Neuronal stem cell (in vitro differentiated cells): Measurements from ENCODE around the gene CXCL5.

ENCODE experiments used
- DNase-seq: peaks from one replicate; pipeline ENCODE4 v3.0.0-alpha.2; 2013; ENCODE audit warnings: low spot score
- H2AFZ ChIP-seq: one replicate; pipeline ENCODE4 v1.6.1; 2013; ENCODE audit warnings: mild to moderate bottlenecking, low read length, inconsistent platforms
- H2AK5ac ChIP-seq: 2 replicates; pipeline ENCODE4 v1.6.1; 2013; ENCODE audit warnings: low read depth, mild to moderate bottlenecking, inconsistent platforms, low read length, moderate library complexity, mixed read lengths
- H2BK120ac ChIP-seq: 2 replicates; pipeline ENCODE4 v1.6.1; 2013; ENCODE audit warnings: low read depth, mild to moderate bottlenecking, inconsistent platforms, low read length, moderate library complexity, mixed read lengths
- H2BK12ac ChIP-seq: one replicate; pipeline ENCODE4 v1.6.1; 2013; ENCODE audit warnings: low read length, inconsistent platforms
- H2BK15ac ChIP-seq: 2 replicates; pipeline ENCODE4 v1.6.1; 2013; ENCODE audit warnings: mild to moderate bottlenecking, low read length, inconsistent platforms, mixed read lengths
- H2BK5ac ChIP-seq: one replicate; pipeline ENCODE4 v1.6.1; 2013; ENCODE audit warnings: inconsistent platforms, mild to moderate bottlenecking, low read length, moderate library complexity
- H3K14ac ChIP-seq: one replicate; pipeline ENCODE4 v1.6.1; 2013; ENCODE audit warnings: low read length, inconsistent platforms
- H3K18ac ChIP-seq: 2 replicates; pipeline ENCODE4 v1.6.1; 2013; ENCODE audit warnings: low read length, inconsistent platforms
- H3K23ac ChIP-seq: 2 replicates; pipeline ENCODE4 v1.6.1; 2013; ENCODE audit warnings: low read depth, mild to moderate bottlenecking, mixed read lengths, low read length, inconsistent platforms; ENCODE audit not compliant: poor library complexity
- H3K27ac ChIP-seq: replicated peaks from 3 replicates; pipeline ENCODE4 v1.5.1; 2013; ENCODE audit warnings: low read length, inconsistent platforms
- H3K27me3 ChIP-seq, 3 experiments: 2 replicates each; pipeline ENCODE4 v1.6.1; 2013; ENCODE audit warnings: low read length in 3 of 3, mild to moderate bottlenecking in 2 of 3, inconsistent platforms in 1 of 3, low read depth in 1 of 3, mixed read lengths in 1 of 3, moderate library complexity in 1 of 3; ENCODE audit not compliant: control insufficient read depth in 3 of 3, insufficient read depth in 3 of 3
- H3K36me3 ChIP-seq, 2 donors: replicated peaks in 1 of 2; 2 replicates each; pipeline ENCODE4 v1.6.1; 2013; ENCODE audit warnings: low read length in 2 of 2; ENCODE audit not compliant: control insufficient read depth in 2 of 2, insufficient read depth in 2 of 2
- H3K4ac ChIP-seq: 2 replicates; pipeline ENCODE4 v1.6.1; 2013; ENCODE audit warnings: inconsistent platforms, mild to moderate bottlenecking, low read length, moderate library complexity
- H3K4me1 ChIP-seq, 2 donors: 1 replicate in 1 of 2; 2 replicates in 1 of 2; pipeline ENCODE4 v1.6.1; 2013; ENCODE audit warnings: low read length in 2 of 2, low read depth in 1 of 2; ENCODE audit not compliant: control insufficient read depth in 2 of 2, insufficient read depth in 1 of 2
- H3K4me2 ChIP-seq: one replicate; pipeline ENCODE4 v1.6.1; 2013; ENCODE audit warnings: mild to moderate bottlenecking, low read length, inconsistent platforms; ENCODE audit not compliant: insufficient read depth, poor library complexity, severe bottlenecking
- H3K4me3 ChIP-seq, 2 donors: 2 replicates each; pipeline ENCODE4 v1.5.1; 2013; ENCODE audit warnings: low read length in 2 of 2, mild to moderate bottlenecking in 2 of 2, inconsistent platforms in 1 of 2, moderate library complexity in 1 of 2
- H3K79me1 ChIP-seq: one replicate; pipeline ENCODE4 v1.6.1; 2013; ENCODE audit warnings: low read depth, mild to moderate bottlenecking, inconsistent platforms, low read length, moderate library complexity
- H3K9ac ChIP-seq: one replicate; pipeline ENCODE4 v1.6.1; 2013; ENCODE audit warnings: mild to moderate bottlenecking, low read depth, low read length, inconsistent platforms; ENCODE audit not compliant: poor library complexity
- H3K9me3 ChIP-seq, 2 donors: replicated peaks in 1 of 2; 2 replicates each; pipeline versions ENCODE3 to v1.6.1; 2013; ENCODE audit warnings: low read length in 2 of 2, mild to moderate bottlenecking in 2 of 2, inconsistent platforms in 1 of 2, low read depth in 1 of 2, mixed read lengths in 1 of 2, moderate library complexity in 1 of 2; ENCODE audit not compliant: control insufficient read depth in 2 of 2, insufficient read depth in 1 of 2
- H4K8ac ChIP-seq: one replicate; pipeline ENCODE4 v1.6.1; 2013; ENCODE audit warnings: low read depth, mild to moderate bottlenecking, inconsistent platforms, low read length, moderate library complexity
- H4K91ac ChIP-seq: one replicate; pipeline ENCODE4 v1.6.1; 2013; ENCODE audit warnings: low read length, low read depth, mild to moderate bottlenecking, inconsistent platforms; ENCODE audit not compliant: poor library complexity
- WGBS, 2 donors: extraction: QIAGEN DNeasy Blood & Tissue Kit; methylation state at CpG; one replicate each; pipeline ENCODE4 v1.1.7; 2013; ENCODE audit warnings: missing lambda C conversion rate in 2 of 2, mixed read lengths in 1 of 2; ENCODE audit not compliant: insufficient read length in 2 of 2, insufficient replicate concordance in 1 of 2; ENCODE audit errors: extremely low coverage in 2 of 2; 5-methylcytosine and 5-hydroxymethylcytosine counted together

CXCL5 gene

GRCh38 chr4:73970945-73971344 lies 27.5 kb downstream of the CXCL5 start:
- H3K18ac ChIP-seq, result no peak overlapping the region

GRCh38 chr4:73970011-73970410 lies 28.5 kb downstream of the CXCL5 start:
- Histone ChIP-seq H3K4ac (no peak overlapping the region), H3K4me3 (no peak overlapping the region), H3K27me3 (no peaks in the 10 kb centered on the region), H2BK5ac (no peak overlapping the region), H3K9ac (no peak overlapping the region), H4K91ac (no peak overlapping the region), H2BK120ac (no peak overlapping the region), H3K14ac (no peak overlapping the region), H2AK5ac (no peak overlapping the region), H2AFZ (no peak overlapping the region), H3K27ac (no peak overlapping the region), H2BK15ac (no peak overlapping the region), H3K36me3 (no peaks in the 10 kb centered on the region), H3K23ac (no peak overlapping the region), H3K79me1 (no peaks in the 10 kb centered on the region), H3K18ac (no peak overlapping the region), H3K4me2 (no peak overlapping the region), H3K4me1 (no peaks in the 10 kb centered on the region), H4K8ac (no peak overlapping the region), H2BK12ac (no peak overlapping the region), H3K9me3 (no peaks in the 10 kb centered on the region)
- WGBS, 2 donors, result no CpG with 5 or more reads among the region's 1 CpG
- DNase-seq, result no peak

More at GRCh38 chr4:73970945-73971344, 27.5 kb downstream of the CXCL5 start:
- no peak overlapping the region for H3K4me3 ChIP-seq
- H4K8ac ChIP-seq, result no peak overlapping the region
- no peak overlapping the region for H2BK12ac ChIP-seq
- H2BK15ac ChIP-seq, result no peak overlapping the region
- H2AFZ ChIP-seq, result no peak overlapping the region
- no peak overlapping the region for H2BK5ac ChIP-seq
- no peak overlapping the region for H3K9ac ChIP-seq
- H3K9me3 ChIP-seq, result no peaks in the 10 kb centered on the region
- H2AK5ac ChIP-seq, result no peak overlapping the region
- no peak overlapping the region for H3K4me2 ChIP-seq
- no peak overlapping the region for H4K91ac ChIP-seq
- no peak overlapping the region for H3K27ac ChIP-seq
- H3K27me3 ChIP-seq, result no peaks in the 10 kb centered on the region
- no peaks in the 10 kb centered on the region for H3K36me3 ChIP-seq
- H3K23ac ChIP-seq, result no peak overlapping the region
- DNase-seq, result no peak
- no peak overlapping the region for H3K14ac ChIP-seq
- H3K4ac ChIP-seq, result no peak overlapping the region
- H2BK120ac ChIP-seq, result no peak overlapping the region
- H3K4me1 ChIP-seq, result no peaks in the 10 kb centered on the region
- no peaks in the 10 kb centered on the region for H3K79me1 ChIP-seq

- no peaks in the 10 kb centered on the region for H3K27me3 ChIP-seq
- no peak overlapping the region for H3K14ac ChIP-seq
- H2BK5ac ChIP-seq, result no peak overlapping the region
- no peak overlapping the region for H2AFZ ChIP-seq
- no peak overlapping the region for H2BK15ac ChIP-seq
- H4K91ac ChIP-seq, result no peak overlapping the region
- H3K4me3 ChIP-seq, result no peak overlapping the region
- no peak overlapping the region for H3K9ac ChIP-seq
- no peak overlapping the region for H3K18ac ChIP-seq
- no peak overlapping the region for H2BK120ac ChIP-seq
- H2AK5ac ChIP-seq, result no peak overlapping the region
- no peak overlapping the region for H3K4ac ChIP-seq
- DNase-seq, result no peak
- H3K27ac ChIP-seq, result no peak overlapping the region
- H4K8ac ChIP-seq, result no peak overlapping the region
- H3K23ac ChIP-seq, result no peak overlapping the region
- H3K4me2 ChIP-seq, result no peak overlapping the region
- H3K79me1 ChIP-seq, result no peaks in the 10 kb centered on the region
- no peaks in the 10 kb centered on the region for H3K9me3 ChIP-seq
- H3K36me3 ChIP-seq, result no peaks in the 10 kb centered on the region
- H2BK12ac ChIP-seq, result no peak overlapping the region
- no peaks in the 10 kb centered on the region for H3K4me1 ChIP-seq
Observed at GRCh38 chr4:73967866-73968265, 30.6 kb downstream of the CXCL5 start.

- Histone ChIP-seq H3K18ac (no peak overlapping the region), H3K4me3 (no peak overlapping the region), H2AK5ac (no peak overlapping the region), H4K91ac (no peak overlapping the region), H3K4me2 (no peak overlapping the region), H3K9me3 (no peaks in the 10 kb centered on the region), H3K4ac (no peak overlapping the region), H2AFZ (no peak overlapping the region), H2BK120ac (no peak overlapping the region), H2BK15ac (no peak overlapping the region), H3K23ac (no peak overlapping the region), H3K9ac (no peak overlapping the region), H3K14ac (no peak overlapping the region), H3K36me3 (no peaks in the 10 kb centered on the region), H2BK5ac (no peak overlapping the region), H3K79me1 (no peaks in the 10 kb centered on the region), H3K27me3 (no peaks in the 10 kb centered on the region), H3K4me1 (no peaks in the 10 kb centered on the region), H3K27ac (no peak overlapping the region), H4K8ac (no peak overlapping the region), H2BK12ac (no peak overlapping the region)
- no CpG with 5 or more reads among the region's 7 CpGs for WGBS, 2 donors
- peak; percentile 36 for DNase-seq
Observed at GRCh38 chr4:73964862-73965611, 33.4 kb downstream of the CXCL5 start.
